Heart right ventricle (tissue), 16 donors: Measurements from ENCODE around the gene PDLIM7. TPM values are rescaled to one million over a fixed set of nuclear protein-coding genes. Genes with fewer than 3 reads are reported as not detected.
A peak's percentile ranks its signal among the peaks of the same experiment; 100 is the strongest.

ENCODE experiments used
- ATAC-seq, 8 donors: fragments of 200-7000 bp; cut with Tn5 transposase; one replicate each; pipeline ENCODE4 v1.9.1; 2020; ENCODE audit warnings: mild to moderate bottlenecking in 8 of 8, moderate library complexity in 8 of 8, moderate number of reproducible peaks in 1 of 8
- DNase-seq, 2 donors: peaks; one replicate each; pipeline ENCODE4 v3.0.0-alpha.2; 2020
- H3K27ac ChIP-seq, 10 donors: fragments of 200-600 bp; sonication (generic) in 2 of 10; one replicate each; pipeline versions ENCODE4 v1.5.0 to v1.8.0; 2020 to 2022; ENCODE audit warnings: mild to moderate bottlenecking in 3 of 10
- H3K27me3 ChIP-seq, 7 donors: fragments of 200-600 bp; one replicate each; pipeline ENCODE4 v1.8.0; 2021 to 2022; ENCODE audit warnings: mild to moderate bottlenecking in 2 of 7
- H3K36me3 ChIP-seq, 9 donors: fragments of 200-600 bp; sonication (generic) in 1 of 9; one replicate each; pipeline versions ENCODE4 v1.5.0 to v1.8.0; 2020 to 2022; ENCODE audit warnings: mild to moderate bottlenecking in 2 of 9
- H3K4me1 ChIP-seq, 9 donors: fragments of 200-600 bp; sonication (generic) in 1 of 9; one replicate each; pipeline versions ENCODE4 v1.5.0 to v1.8.0; 2020 to 2022; ENCODE audit warnings: mild to moderate bottlenecking in 4 of 9
- H3K4me3 ChIP-seq, 10 donors: fragments of 200-600 bp; sonication (generic) in 2 of 10; one replicate each; pipeline versions ENCODE4 v1.5.0 to v1.8.0; 2020 to 2022; ENCODE audit warnings: mild to moderate bottlenecking in 7 of 10, moderate library complexity in 2 of 10
- H3K9me3 ChIP-seq, 11 donors: fragments of 200-600 bp in 10 of 11; sonication (generic) in 2 of 11; one replicate each; pipeline versions ENCODE4 v1.5.0 to v1.8.0; 2013 to 2022; ENCODE audit warnings: mild to moderate bottlenecking in 2 of 11, control low read depth in 1 of 11, moderate library complexity in 1 of 11
- CTCF ChIP-seq, 9 donors: fragments of 200-600 bp; sonication (generic) in 2 of 9; IDR thresholded peaks; one replicate each; pipeline versions ENCODE4 v1.5.0 to v1.8.0; 2021 to 2022; ENCODE audit warnings: antibody characterized with exemption in 9 of 9, mild to moderate bottlenecking in 5 of 9, moderate library complexity in 1 of 9
- WGBS, 2 donors: extraction: QIAGEN DNeasy Blood & Tissue Kit; methylation state at CpG; one replicate each; pipeline ENCODE4 v1.1.7; 2013; ENCODE audit warnings: inconsistent platforms in 1 of 2; 5-methylcytosine and 5-hydroxymethylcytosine counted together
- intact Hi-C, 10 donors: fragments of 100-400 bp; cut with DNase I; formaldehyde crosslinking; loops; one replicate each; pipeline versions ENCODE4 v1.11.1 to v1.14.2; 2022
- polyA plus RNA-seq, 2 donors: library from polyadenylated mRNA; stranded (reverse); fragments of 200-250 nt; gene quantifications; one replicate each; pipeline ENCODE4 v1.2.3, GENCODE V29; 2013
- total RNA-seq, 10 donors: library from RNA; stranded (reverse); fragmentation: NEBNext Ultra II Directional in 3 of 10; extraction: Animal tissue kit (Norgen Biotek cat#: 25700) in 3 of 10; gene quantifications; one replicate each; pipeline versions ENCODE4 v1.2.1 to v1.2.4, GENCODE V29; 2021 to 2023
- donor health status: Arrhythmogenic right ventricular cardiomyopathy.
- donor health status: ischemic (EF 13 %, LVEDD 7.1; RV severe dilation, severe dysfunction).
- donor health status: healthy with polysubstance abuse.
- donor health status: DM: no; HTN: yes; CAD: no.
- donor health status: DM: no; HTN: no; CAD: no.
- donor health status: ischemic (EF 25% LVEDD 6.9; RV normal size, moderate dysfunction).
- donor health status: ischemic (EF 25% LVEDD 5.7; RV mildly dilated, moderate dysfunction).
- donor health status: healthy.
- donor health status: DM: yes; HTN: yes; CAD: no.
- donor health status: Ischemic cardiomyopathy.
- donor health status: ischemic (EF 35%, LVEDD 5.7; RV mildly dilated, moderate dysfunction).
- donor health status: nonischemic (EF 11% LVEDD 7.7; RV severe dilation, severe dysfunction).
- donor health status: DM: yes; HTN: yes; CAD: no.
- donor health status: PGD.
- donor health status: ischemic (EF 29% LVEDD 5.4; RV normal size, mild dysfunction).
- donor health status: nonischemic (EF 23%, LVEDD 6.1; RV moderate dilation, normal function).

PDLIM7 gene
- total and polyA plus RNA-seq, 12 donors, result 32.5 to 131 (median 58.1) TPM

- intact Hi-C loops, result loop anchor here in 5 of 10 donors (2.0 to 10.0 kb wide), 6 partner anchors 46 to 189 kb away; partner anchors contain the start of gene MXD3 (in 1 of the 5)
Measured at GRCh38 chr5:177503351-177504085, 6.1 kb upstream of the PDLIM7 start.

GRCh38 chr5:177502886-177503285 lies 5.5 kb upstream of the PDLIM7 start:
- H3K27ac ChIP-seq, result no peak overlapping the region
- no peak overlapping the region for H3K4me3 ChIP-seq
- intact Hi-C loops, result loop anchor here in 5 of 10 donors (2.0 to 10.0 kb wide), 6 partner anchors 46 to 188 kb away; partner anchors contain the start of gene MXD3 (in 1 of the 5)
- peaks cover 0 to 45% (median 22%) of the 10 kb centered on the region in 9 donors for H3K4me1 ChIP-seq
- H3K27me3 ChIP-seq, result no peaks in the 10 kb centered on the region
- TF ChIP-seq CTCF (IDR thresholded peaks at IDR 0.05), result no peak
- peaks cover 0 to 42% (median 0%) of the 10 kb centered on the region in 9 donors for H3K36me3 ChIP-seq
- H3K9me3 ChIP-seq, result no peaks in the 10 kb centered on the region
- DNase-seq, result no peak
- ATAC-seq, result no peak
- WGBS, 2 donors, result 85 to 86% methylated on average over 16 of the region's 16 CpGs

More at GRCh38 chr5:177503351-177504085, 6.1 kb upstream of the PDLIM7 start:
- Histone ChIP-seq H3K4me1 (peaks cover 0 to 39% (median 16%) of the 10 kb centered on the region in 9 donors), H3K27me3 (no peaks in the 10 kb centered on the region), H3K27ac (no peak overlapping the region), H3K36me3 (peaks cover 0 to 48% (median 0%) of the 10 kb centered on the region in 9 donors), H3K9me3 (no peaks in the 10 kb centered on the region), H3K4me3 (no peak overlapping the region)
- no peak for ATAC-seq
- peak in 1 of 2 donors; percentile 13 for DNase-seq
- no peak for TF ChIP-seq CTCF (IDR thresholded peaks at IDR 0.05)
- 91 to 93% methylated on average over 24 of the region's 24 CpGs for WGBS, 2 donors

- TF ChIP-seq CTCF (IDR thresholded peaks at IDR 0.05), result no peak
- H3K4me1 ChIP-seq, result peaks cover 0 to 46% (median 25%) of the 10 kb centered on the region in 9 donors
- 69 to 75% methylated on average over 9 of the region's 9 CpGs for WGBS, 2 donors
- ATAC-seq (no peak), DNase-seq (no peak)
- H3K27ac ChIP-seq, result no peak overlapping the region
- no peaks in the 10 kb centered on the region for H3K9me3 ChIP-seq
- intact Hi-C loops, result loop anchor here (1.0 to 10.0 kb wide), 9 partner anchors 45 to 187 kb away; partner anchors contain the start of gene MXD3 (in 1 of the 10)
- no peaks in the 10 kb centered on the region for H3K27me3 ChIP-seq
- peaks cover 0 to 41% (median 0%) of the 10 kb centered on the region in 9 donors for H3K36me3 ChIP-seq
- no peak overlapping the region for H3K4me3 ChIP-seq
Measured at GRCh38 chr5:177501874-177502678, 4.7 kb upstream of the PDLIM7 start.
